T-helper 1 cell (primary cell): Measurements from ENCODE around the gene TSPAN15.
A peak's percentile ranks its signal among the peaks of the same experiment; 100 is the strongest.

Source experiments
- DNase-seq, 5 donors: peaks; one replicate each; pipeline ENCODE4 v3.0.0-alpha.2; 2012 to 2020

Gene TSPAN15

DNA sequence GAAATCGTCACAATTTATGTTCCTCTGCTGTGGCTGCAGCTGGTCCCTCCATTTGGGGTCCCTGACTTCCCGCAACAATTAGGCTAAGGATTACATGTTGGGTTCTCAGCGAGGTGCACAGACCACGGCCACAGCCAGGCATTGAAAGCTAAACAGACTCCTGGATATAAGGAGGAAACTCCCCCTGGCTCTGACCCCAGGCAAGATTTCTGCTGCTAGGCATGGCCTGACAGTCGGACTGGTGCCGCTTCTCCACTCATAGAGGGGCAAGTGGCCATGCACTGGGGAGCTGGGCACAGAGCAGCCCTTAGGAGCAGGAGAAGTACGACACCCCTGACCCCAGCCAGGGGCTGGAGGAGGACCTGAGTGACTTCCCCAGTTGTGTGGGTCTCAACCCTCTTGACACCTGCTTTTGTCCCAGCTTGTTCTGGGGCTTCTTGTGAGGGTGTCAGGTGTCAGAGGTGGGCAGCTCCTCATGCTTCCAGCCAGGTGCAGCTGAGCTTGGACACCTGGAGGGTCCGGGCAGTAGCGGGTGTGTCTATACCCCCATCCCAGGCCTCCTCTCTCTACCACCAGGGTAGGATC, 38.3 kb downstream of the TSPAN15 start:
- DNase-seq: no peak

GRCh38 chr10:69490876-69491275, 39.6 kb downstream of the TSPAN15 start:
- no peak for DNase-seq

GRCh38 chr10:69491611-69492010, 40.3 kb downstream of the TSPAN15 start:
- DNase-seq: no peak

DNA sequence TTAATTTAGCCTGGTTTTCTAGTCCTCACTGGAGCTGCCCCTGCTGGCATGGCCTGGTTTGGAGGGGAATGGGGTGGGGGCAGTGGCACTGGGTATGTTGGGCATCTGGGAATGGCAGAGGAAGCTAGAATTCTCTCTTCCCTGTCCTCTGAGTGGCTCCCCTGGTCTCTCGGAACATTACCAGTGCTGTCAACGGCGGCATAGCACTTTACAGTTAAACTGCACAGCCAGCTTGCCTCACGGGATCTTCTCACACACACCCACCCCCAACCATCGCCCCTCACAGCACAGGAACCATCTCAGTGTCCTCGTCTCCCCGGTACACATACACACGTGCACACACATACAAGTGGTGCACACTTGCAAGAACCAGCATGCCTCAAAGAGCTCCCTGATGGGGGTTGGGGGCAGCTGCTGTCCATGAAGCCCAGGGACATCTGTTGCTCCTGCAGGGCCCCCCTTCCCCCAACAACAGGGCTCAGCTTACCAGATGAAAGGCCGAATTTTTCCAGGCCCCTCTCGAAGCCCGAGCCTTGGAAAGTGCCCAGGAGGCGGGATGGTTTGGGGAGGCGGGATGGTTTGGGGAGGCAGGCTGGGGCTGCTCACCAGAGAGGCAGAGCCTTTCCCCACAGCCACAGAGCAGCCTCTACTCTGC, 41.0 kb downstream of the TSPAN15 start:
- DNase-seq: no peak

- no peak for DNase-seq
Measured at GRCh38 chr10:69492746-69493462, 41.6 kb downstream of the TSPAN15 start.

- no peak for DNase-seq
Measured at GRCh38 chr10:69494626-69495558, 43.6 kb downstream of the TSPAN15 start.

- no peak for DNase-seq
Measured at GRCh38 chr10:69495666-69496065, 44.4 kb downstream of the TSPAN15 start.

DNA sequence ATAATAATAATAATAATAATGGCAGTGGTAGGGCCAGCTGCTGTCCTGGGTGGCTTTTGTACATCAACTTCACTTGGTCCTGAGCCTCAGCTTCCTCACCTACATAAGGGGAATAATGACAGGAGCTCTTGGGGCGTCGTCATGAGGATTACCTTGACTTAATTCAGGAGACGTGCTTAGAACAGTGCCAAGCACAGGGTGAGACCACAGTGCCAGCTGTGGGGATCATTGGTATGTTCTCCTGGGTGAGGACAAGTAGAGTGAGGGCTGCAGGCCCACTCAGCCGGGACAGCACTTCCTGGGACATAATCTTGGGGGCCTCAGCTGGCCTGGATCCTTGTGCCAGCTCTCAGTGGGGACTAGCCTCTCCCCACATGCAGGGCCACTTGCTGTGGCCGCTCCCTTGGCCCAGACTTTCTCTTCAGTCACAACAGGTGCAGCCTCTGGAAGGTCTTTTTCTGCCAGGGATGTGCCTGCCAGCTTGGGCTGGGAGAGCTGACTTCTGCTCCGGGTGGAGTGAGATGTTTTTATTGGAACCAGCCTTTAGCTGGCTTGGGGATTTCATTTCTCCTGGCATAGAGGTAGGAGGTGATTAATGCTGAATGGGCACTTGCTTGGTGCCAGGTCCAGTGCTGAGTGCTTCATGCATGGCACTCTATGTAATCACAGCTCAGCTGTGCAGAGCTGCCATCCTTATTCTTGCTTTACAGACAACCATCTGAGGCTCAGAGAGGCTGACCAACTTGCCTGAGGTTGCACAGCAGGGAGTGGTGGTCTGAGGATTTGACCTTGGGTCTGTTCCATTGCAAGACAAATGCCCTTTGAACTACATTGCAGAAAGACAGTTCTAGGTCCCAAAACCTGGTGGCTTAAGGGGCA, 45.3 kb downstream of the TSPAN15 start:
- DNase-seq: no peak

DNA sequence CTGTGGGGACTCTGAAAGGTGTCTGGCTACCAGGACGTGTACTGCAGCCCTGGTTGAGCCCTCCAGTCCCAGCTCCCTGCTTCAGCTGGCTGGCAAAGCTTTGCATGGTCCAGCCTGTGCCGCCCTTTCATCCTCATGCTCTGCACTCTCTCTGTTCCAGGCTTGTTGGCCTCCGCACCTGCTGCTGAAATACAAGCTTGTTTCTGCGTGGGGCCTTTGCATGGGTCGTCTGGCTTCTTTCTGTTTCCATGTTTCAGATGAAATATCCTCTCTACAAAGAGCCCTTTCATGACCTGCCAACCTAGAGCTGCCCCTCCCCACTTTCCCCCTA, 45.9 kb downstream of the TSPAN15 start:
- no peak for DNase-seq

GRCh38 chr10:69497611-69498390, 46.5 kb downstream of the TSPAN15 start:
- DNase-seq: peak in 1 of 5 donors; percentile 20

GRCh38 chr10:69498711-69499471, 47.6 kb downstream of the TSPAN15 start:
- no peak for DNase-seq

GRCh38 chr10:69499726-69500689, 48.7 kb downstream of the TSPAN15 start:
- no peak for DNase-seq

DNA sequence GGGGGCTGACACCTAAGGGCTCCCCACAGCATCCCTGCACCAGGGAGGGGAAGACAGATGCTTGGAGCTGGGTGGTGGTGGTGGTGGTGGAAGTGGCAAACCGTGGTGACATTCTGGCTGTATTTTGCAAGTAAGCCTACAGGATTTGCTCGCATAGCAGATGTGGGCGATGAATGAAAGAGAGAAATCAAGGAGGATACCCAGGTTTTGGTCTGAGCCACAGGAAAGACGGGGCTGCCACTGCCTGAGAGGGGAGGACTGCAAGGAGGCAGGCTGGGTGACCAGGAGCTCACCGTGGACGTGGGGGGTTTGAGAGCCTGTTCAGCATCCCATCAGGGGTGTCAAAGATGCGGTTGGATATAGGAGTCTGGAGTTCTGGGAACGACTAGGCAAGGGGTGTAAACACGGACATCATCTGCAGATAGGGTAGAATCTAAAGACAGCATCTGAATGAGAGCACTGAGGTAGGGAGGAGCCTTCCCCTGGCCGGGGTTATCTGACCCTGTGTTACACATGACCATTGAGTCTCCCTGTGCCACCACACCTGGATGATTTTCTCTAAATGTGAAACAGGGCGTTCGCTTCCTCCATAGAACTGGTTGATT, 49.7 kb downstream of the TSPAN15 start:
- no peak for DNase-seq

DNA sequence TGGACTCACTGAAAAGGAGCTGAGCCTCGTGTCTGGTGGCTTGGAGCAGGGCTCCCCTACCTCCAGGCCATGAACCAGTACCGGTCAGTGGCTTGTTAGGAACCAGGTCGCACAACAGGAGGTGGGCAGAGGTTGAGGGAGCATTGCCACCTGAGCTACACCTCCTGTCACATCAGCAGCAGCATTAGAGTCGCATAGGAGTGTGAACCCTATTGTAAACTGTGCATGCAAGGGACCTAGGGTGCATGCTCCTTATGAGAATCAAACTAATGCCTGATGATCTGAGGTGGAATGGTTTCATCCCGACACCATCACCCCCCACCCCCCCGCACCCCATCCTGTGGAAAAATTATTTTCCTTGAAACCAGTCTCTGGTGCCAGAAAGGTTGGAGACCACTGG, 50.4 kb downstream of the TSPAN15 start:
- no peak for DNase-seq

DNA sequence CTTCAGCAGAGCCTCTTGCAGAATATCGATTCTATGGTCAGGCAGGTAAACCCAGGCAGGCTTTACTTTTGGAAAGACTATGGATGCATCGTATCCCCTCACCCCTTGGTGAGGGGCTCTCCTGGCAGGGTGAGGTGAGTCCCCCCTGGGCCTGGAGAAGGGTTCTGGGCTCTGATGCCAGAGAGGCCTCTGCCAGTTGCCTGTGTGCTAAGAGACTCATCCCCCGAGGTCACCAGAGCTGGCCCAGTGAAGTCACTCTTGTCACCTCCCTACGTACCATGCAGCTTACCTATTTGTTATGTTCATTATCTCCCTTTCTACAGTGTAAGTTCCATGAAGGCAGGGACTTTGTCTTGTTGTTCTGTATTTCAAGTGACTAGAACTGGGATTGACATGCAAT, 51.3 kb downstream of the TSPAN15 start:
- no peak for DNase-seq

DNA sequence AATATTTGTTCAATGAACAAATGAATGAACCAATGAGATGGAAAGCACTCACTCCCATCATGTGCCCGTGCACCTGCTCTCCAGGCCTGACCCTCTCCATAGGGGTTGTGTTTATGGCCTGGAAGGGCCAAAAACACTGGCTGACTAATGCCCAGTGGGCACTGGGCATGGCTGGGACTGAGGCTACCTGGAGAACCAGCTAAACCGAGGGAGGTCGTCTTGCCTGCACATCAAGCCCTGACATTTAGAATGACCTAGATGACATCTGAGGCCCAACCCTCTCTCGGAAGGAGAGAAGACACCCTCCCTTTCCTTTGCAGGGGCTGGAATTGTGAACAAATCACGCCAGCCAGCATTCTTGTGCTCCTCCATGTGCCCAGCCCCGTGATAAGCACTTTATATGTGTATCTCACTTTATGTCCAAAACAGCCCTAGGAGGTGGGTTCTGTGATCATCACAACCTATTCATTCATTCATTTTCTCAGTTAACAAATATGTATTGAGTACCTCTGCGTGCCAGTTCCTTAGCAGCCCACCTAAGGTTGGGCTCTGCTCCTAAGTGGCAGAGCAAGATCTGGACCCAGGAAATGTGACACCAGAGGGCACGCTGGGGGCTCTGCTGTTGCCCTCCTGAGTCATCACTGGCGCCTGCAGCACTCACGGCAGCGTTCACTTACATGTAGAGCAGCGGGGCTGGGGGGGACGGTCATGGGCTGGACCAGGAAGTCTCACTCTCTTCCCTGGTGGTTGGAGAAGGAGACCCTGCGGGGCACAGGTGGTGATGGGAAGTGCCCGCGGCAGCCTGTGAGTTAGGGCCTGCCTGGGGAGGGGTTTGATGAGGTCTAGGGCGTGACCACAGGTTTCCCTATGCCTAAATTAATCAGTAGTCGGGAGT, 52.0 kb downstream of the TSPAN15 start:
- DNase-seq: no peak

DNA sequence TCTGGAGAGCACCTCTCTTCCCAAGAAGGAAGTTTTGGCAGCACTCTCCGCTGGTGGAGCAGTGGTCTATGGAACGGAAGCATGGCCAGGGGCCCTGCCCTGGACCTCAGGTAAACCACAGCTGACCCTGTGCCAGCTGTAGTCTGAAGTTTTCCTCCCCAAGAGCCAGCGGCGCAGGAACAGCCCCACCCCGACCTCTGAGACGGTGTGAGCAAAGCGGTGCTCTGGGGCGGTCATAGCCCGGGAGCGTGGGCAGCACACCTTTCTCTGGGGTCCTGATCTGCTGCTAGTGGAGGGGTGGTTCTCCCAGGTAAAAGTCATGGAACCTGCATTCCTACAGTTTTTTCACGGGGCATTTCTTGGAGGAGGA, 52.6 kb downstream of the TSPAN15 start:
- no peak for DNase-seq
